Choroid plexus epithelial cell (primary cell): ENCODE data around the gene PRM1.

ENCODE experiments used
- DNase-seq: peaks from one replicate; pipeline ENCODE4 v3.0.0-alpha.2; 2010; ENCODE audit warnings: low read depth
- H3K4me3 ChIP-seq: 2 replicates; pipeline ENCODE4 v1.5.1; 2011; ENCODE audit warnings: low read depth, mild to moderate bottlenecking, control low read depth, low read length, moderate library complexity
- TF ChIP-seq, protein P1 (sequence below): conservative IDR thresholded peaks from 2 replicates; pipeline ENCODE4 v1.5.1; 2011; ENCODE audit warnings: low read depth, mild to moderate bottlenecking, control low read depth, inconsistent platforms, low read length, moderate library complexity

PRM1 gene

DNA sequence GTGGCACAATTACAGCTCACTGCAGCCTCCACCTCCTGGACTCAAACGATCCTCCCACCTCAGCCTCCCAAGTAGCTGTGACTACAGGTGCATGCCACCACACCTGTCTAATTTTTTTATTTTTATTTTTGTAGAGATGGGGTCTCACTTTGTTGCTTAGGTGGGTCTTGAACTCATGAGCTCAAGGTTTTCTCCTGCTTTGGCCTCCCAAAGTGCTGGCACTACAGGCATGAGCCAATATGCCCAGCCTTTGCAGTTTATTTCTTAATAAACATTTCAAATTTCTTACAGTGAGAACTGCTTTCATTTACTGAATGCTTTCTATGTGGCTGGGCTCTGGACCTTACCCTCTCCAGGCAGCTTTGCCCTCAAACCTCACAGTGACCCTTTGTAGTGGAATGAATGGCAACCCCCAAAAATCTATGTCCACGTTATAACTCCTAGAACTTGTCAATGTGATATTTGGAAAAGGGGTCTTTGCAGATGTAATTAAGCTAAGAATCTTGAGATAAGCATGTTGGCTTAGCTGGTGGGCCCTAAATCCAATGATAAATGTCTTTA, 10.4 kb downstream of the PRM1 start:
- H3K4me3 ChIP-seq: no peak overlapping the region
- TF ChIP-seq, protein P1, sequence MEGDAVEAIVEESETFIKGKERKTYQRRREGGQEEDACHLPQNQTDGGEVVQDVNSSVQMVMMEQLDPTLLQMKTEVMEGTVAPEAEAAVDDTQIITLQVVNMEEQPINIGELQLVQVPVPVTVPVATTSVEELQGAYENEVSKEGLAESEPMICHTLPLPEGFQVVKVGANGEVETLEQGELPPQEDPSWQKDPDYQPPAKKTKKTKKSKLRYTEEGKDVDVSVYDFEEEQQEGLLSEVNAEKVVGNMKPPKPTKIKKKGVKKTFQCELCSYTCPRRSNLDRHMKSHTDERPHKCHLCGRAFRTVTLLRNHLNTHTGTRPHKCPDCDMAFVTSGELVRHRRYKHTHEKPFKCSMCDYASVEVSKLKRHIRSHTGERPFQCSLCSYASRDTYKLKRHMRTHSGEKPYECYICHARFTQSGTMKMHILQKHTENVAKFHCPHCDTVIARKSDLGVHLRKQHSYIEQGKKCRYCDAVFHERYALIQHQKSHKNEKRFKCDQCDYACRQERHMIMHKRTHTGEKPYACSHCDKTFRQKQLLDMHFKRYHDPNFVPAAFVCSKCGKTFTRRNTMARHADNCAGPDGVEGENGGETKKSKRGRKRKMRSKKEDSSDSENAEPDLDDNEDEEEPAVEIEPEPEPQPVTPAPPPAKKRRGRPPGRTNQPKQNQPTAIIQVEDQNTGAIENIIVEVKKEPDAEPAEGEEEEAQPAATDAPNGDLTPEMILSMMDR: no peak
- no peak for DNase-seq

DNA sequence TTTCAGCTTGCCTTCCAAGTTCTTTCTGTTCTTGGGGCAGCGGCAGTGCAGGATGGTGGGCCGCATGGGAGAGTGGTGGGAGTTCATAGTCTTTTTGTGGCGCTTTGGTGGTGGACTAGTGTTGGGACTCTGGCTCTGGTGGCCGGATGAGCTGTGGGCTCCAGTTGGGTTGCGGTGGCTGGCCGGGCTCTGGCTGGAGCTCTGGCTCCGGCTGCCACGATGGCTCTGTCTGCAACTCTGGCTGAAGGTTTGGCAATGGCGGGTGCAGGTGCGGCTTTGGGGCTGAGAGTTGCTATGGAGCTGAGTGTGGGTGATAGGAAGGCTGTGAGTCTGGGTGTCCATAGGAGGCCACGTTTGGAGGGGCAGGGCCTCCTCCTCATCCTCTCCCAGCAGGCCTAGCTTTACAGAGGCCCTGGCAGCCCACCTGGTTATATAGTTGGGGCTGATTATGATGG, 12.2 kb downstream of the PRM1 start, which contains the start of gene TNP2:
Gene TNP2 (minus strand): TSS at position 405 of the 455 bp plus-strand sequence. CDS start 63 bp downstream, at position 342.
- no peak for DNase-seq
- no peak within 1 kb of the TSS for H3K4me3 ChIP-seq
- TF ChIP-seq, protein P1: no peak

DNA sequence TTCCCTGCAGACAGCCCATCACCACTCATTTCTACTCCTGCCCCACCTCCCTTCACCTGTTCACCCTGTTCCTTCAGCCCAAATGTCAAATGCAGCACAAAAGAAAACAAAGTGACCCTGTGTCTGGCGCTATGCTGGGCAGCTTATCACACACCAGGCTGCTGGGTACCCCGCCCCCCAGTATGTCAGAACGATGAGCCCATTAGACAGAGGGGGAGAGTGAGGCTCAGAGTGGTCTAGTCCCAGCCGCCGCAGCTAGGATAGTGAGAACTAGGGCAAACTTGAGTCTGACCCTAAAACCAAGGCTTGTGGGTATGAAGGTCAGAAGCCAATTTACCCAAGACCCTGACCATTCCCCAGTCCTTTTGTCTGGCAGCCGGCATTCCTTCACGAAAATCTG, 16.0 kb downstream of the PRM1 start:
- H3K4me3 ChIP-seq: no peak overlapping the region
- no peak for DNase-seq
- TF ChIP-seq, protein P1: no peak

DNA sequence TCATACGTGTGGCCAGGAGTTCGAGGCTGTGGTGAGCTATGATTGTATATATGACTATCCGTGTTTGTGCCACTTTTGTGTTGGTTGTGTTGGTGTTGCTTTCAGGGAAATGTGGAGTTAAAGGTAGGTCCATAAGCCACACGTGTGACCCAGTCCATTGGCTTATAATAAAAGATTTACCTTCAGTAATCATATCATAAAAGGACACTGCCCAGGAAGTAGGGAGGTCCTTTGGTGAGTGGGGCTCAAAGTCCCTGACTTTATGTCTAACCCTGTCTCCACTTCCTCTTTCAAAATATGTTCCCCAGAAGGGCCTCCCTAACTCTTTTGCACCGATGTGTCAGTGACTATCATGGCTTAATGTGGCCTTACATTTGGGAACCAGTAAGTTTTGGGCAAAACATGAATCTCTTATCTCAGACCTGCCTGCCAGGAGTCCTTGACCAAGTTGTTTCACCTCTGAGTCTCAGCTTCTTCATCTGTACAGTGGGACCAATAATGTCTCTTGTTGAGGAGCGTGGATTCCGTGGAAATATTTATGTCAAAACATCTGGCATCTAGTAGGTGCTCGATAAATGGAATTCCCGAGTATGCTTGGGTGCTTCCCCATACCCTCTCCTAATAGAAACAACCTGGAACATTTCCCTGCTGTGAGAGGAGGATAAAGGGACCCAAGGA, 16.8 kb downstream of the PRM1 start:
- TF ChIP-seq, protein P1: no peak
- no peak for DNase-seq
- H3K4me3 ChIP-seq: no peak overlapping the region

DNA sequence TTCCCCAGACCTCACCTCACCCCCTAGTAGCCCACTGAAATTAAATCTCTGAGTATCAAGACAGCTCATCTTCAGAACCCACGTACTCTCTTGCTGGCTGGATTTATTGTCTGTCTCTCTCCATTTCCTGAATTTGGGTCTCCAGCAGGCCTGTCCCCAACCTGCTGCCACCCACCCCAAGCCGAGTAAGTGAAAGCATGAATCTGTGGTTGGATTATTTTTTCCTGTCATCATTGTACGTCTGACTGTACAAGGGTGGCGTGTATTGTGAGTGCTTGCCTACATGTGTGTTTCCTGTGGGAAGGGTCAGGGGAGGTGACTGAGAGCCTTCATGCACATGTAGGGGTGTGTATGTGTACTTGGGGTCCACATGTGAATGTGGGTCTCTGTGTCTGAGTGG, 17.4 kb downstream of the PRM1 start:
- DNase-seq: no peak
- TF ChIP-seq, protein P1: no peak

DNA sequence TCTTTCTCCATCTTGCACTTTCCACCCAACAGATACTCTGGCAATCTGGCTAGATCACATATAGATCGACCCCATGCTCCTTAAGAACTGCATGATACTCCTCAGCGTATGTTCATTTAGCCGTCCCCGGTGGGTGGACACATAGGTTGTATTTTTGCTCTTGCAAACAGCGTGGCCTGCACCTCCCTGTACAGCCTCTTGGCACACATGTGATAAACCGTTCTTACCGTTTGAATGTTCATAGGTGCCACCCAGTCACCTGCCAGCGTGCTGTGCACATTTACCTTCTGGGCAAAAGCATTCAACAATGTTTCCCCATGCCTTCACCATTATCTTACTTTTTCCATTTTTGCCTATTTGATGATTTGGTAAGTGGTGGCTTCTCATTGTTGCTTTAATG, 18.2 kb downstream of the PRM1 start:
- DNase-seq: no peak
- TF ChIP-seq, protein P1: no peak
- H3K4me3 ChIP-seq: no peak overlapping the region

More for the DNA sequence above, 17.4 kb downstream of the PRM1 start:
- no peak overlapping the region for H3K4me3 ChIP-seq

DNA sequence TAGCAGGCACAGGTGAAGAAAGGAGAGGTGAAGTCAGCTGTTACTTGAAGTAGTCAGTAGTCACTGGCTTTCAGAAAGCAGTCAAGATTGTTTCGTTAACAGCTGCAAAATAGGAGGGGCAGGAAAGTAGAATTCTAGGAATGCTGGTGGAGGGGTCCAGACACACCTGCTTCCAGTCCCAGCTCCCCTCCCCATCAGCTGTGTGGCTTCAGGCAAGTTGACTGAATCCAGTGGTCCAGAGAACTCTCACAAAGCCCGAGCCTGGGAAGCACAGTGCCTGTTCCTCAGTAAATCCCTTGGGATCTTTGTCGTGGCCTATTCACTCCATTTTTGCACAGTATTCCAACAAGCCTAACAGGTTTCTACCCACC, 20.5 kb downstream of the PRM1 start:
- TF ChIP-seq, protein P1: no peak

More for the DNA sequence above, 20.5 kb downstream of the PRM1 start:
- DNase-seq: no peak
- no peak overlapping the region for H3K4me3 ChIP-seq
